Measurements from ENCODE around the gene PRX.

Gene PRX

DNA sequence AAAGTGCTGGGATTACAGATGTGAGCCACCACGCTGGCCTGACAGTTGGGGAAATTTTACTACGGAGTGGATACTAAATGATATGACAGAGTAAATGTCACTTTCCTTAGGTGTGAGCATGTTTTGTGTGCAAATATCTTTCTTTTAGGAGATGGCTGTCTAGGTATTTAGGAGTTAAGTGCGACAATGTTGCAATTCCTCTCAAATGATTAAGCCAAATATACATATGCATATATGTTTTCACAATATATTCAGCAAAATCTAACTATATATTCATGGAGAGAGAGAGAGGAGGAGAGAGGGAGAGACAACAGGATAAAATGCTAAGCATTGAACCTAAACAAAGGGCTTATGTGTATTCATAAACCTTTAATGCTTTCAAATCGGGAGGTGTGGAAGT is 36.3 kb upstream of the PRX start:
- no peaks in the 10 kb centered on the region; the same call in 1 of the 2 replicates for H3K36me3 ChIP-seq (ENCODE audit: insufficient read depth, low read depth, low read length)
- no peak overlapping the region for H3K4me3 ChIP-seq (ENCODE audit: low read length)
- no peaks in the 10 kb centered on the region for H3K9me3 ChIP-seq (ENCODE audit: insufficient read depth, low read depth, low read length)
- H3K9ac ChIP-seq (ENCODE audit: low read depth, low read length), result no peak overlapping the region
- H3K4me1 ChIP-seq (ENCODE audit: insufficient read depth, low read length), result peaks cover 4% of the 10 kb centered on the region; the same call in 1 of the 2 replicates
- no peaks in the 10 kb centered on the region for H3K27me3 ChIP-seq (ENCODE audit: insufficient read depth, low read length)
- H3K27ac ChIP-seq (ENCODE audit: low read length), result no peak overlapping the region

DNA sequence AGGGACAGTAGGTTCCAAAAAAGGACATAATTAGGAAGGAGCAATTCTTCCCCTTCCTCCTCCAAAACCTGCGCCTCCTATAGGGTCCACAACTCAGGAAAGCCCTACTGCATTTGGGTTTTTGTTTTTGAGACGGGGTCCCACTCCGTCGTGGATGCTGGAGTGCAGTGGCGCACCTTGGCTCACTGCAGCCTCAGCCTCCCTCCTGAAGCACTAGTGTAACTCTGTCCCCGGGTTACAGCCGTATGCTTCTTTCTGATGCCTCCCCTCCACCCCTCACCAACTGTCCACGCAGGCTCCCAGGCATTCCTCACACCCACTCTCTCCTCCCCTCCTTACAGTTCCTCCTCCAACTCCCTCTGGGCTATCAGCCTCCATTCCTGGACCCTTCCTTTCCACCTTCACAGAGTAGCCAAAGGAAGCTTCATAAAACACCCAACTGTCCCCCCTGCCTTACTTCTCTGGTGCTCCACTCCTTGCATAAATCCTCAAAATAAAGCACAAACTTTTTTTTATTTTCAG is 33.1 kb upstream of the PRX start:
- no peak overlapping the region for H3K4me3 ChIP-seq (ENCODE audit: low read length)
- H3K36me3 ChIP-seq (ENCODE audit: insufficient read depth, low read depth, low read length), result peaks cover 10% of the 10 kb centered on the region
- peaks cover 10% of the 10 kb centered on the region; the same call in 1 of the 2 replicates for H3K4me1 ChIP-seq (ENCODE audit: insufficient read depth, low read length)
- no peaks in the 10 kb centered on the region for H3K9me3 ChIP-seq (ENCODE audit: insufficient read depth, low read depth, low read length)
- H3K27me3 ChIP-seq (ENCODE audit: insufficient read depth, low read length), result no peaks in the 10 kb centered on the region
- no peak overlapping the region for H3K9ac ChIP-seq (ENCODE audit: low read depth, low read length)
- no peak overlapping the region for H3K27ac ChIP-seq (ENCODE audit: low read length)

DNA sequence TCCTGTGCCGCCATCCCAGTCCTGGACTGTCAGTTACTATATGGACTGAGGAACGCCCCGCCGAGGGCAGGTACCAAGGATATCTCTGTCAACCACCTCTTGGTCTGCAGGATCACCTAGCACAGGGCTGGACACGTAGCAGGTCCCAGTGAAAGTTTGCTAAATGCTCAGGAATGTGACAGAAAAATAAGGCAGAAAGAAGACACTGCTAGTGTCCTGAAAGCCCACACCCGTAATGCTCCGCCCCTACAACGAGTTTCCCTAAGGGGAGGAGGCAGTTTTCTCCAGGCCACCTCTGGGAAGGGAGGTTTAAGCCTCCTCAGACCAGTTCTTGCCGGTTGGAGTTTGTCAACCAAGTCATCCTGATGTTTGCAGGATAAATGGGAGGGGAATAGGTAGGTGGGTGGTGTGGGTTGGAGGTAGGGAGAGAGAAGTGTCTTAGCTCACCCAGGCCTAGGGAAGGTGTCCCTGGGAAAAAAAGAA is 32.6 kb upstream of the PRX start:
- Histone ChIP-seq H3K9ac (ENCODE audit: low read depth, low read length) (no peak overlapping the region), H3K27ac (ENCODE audit: low read length) (no peak overlapping the region), H3K4me1 (ENCODE audit: insufficient read depth, low read length) (peaks cover 6% of the 10 kb centered on the region; the same call in 1 of the 2 replicates), H3K4me3 (ENCODE audit: low read length) (no peak overlapping the region), H3K27me3 (ENCODE audit: insufficient read depth, low read length) (no peaks in the 10 kb centered on the region), H3K36me3 (ENCODE audit: insufficient read depth, low read depth, low read length) (peaks cover 15% of the 10 kb centered on the region), H3K9me3 (ENCODE audit: insufficient read depth, low read depth, low read length) (no peaks in the 10 kb centered on the region)

DNA sequence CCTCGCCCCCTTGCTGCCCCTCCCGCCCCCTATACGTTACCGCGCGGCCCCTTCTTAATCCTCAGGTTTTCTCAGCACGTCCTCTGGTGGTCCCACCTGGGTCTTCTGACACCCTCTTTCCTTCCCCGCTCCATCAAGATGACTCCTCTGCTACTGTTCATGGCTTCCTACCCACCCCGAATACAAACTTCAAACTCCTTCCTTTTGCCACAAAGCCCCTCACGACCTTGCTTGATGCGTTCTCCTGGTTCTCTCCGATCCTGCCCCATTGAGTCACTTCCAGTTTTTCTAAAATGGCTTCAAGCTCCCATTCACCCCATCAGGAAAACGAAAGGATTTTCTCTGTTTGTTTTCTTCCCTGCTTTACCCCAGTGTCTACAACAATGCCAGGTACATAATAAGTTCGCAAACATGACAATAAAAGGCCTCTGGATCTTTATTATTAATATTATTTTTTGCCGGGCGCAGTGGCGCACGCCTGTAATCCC is 31.7 kb upstream of the PRX start:
- Histone ChIP-seq H3K27me3 (ENCODE audit: insufficient read depth, low read length) (no peaks in the 10 kb centered on the region), H3K4me1 (ENCODE audit: insufficient read depth, low read length) (peaks cover 6% of the 10 kb centered on the region; the same call in 1 of the 2 replicates), H3K9ac (ENCODE audit: low read depth, low read length) (peak overlapping the region; percentile 76; the same call in 1 of the 2 replicates), H3K9me3 (ENCODE audit: insufficient read depth, low read depth, low read length) (no peaks in the 10 kb centered on the region), H3K27ac (ENCODE audit: low read length) (no peak overlapping the region), H3K4me3 (ENCODE audit: low read length) (peak overlapping the region; percentile 94; the same call in 1 of the 2 replicates), H3K36me3 (ENCODE audit: insufficient read depth, low read depth, low read length) (peaks cover 24% of the 10 kb centered on the region)

DNA sequence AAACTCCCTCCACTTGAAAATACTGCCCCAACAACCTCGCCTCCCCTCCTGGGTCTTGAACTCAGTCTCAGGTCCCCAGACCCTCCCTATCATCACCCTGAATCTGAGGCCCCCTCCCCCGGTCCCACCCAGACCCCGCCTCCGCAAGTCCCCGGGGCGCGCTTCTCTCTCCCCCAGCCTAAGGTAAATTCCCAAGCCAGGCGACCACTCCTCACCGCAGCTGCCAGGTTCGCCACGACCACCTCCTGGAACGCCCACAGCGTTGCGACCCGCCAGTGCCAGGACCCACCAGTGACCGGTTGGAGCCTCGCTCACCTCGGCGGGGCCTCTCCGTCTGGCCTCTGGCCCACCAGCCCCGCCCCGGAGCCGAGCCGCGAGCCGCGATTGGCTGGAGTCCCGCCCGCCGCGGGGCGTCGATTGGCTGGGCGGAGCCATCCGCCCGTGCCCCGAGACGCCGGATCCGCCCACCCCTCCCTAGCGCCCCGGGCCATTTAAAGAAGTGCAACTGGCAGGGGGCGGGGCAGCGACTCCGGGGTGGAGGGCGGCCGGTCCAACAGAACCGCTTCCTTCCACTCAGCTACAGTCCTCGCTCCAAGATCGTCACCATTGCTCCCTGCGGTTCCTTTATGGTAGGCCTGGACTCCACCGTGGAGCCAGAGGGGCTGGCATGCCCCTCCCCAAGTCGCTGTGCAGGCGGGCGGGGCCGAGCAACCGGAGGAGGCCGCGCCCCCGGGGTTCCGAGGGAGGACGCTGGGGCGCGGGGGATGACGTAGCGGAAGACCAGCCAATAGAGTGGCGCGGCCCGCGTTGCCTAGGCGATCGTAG is 31.0 kb upstream of the PRX start, which contains the start of gene SERTAD3:
Gene SERTAD3 (minus strand): TSS at position 336 of the 825 bp plus-strand sequence. CDS start 2,255 bp downstream, outside the sequence.
- H3K27me3 ChIP-seq (ENCODE audit: insufficient read depth, low read length), result no peaks in the 10 kb centered on the region
- peak within 1 kb of the TSS; percentile 97 for H3K27ac ChIP-seq (ENCODE audit: low read length)
- peak within 1 kb of the TSS; percentile 94 for H3K4me3 ChIP-seq (ENCODE audit: low read length)
- no peaks in the 10 kb centered on the region for H3K9me3 ChIP-seq (ENCODE audit: insufficient read depth, low read depth, low read length)
- H3K36me3 ChIP-seq (ENCODE audit: insufficient read depth, low read depth, low read length), result peaks cover 24% of the 10 kb centered on the region
- H3K4me1 ChIP-seq (ENCODE audit: insufficient read depth, low read length), result peaks cover 6% of the 10 kb centered on the region; the same call in 1 of the 2 replicates
- peak within 1 kb of the TSS; percentile 97 for H3K9ac ChIP-seq (ENCODE audit: low read depth, low read length)

DNA sequence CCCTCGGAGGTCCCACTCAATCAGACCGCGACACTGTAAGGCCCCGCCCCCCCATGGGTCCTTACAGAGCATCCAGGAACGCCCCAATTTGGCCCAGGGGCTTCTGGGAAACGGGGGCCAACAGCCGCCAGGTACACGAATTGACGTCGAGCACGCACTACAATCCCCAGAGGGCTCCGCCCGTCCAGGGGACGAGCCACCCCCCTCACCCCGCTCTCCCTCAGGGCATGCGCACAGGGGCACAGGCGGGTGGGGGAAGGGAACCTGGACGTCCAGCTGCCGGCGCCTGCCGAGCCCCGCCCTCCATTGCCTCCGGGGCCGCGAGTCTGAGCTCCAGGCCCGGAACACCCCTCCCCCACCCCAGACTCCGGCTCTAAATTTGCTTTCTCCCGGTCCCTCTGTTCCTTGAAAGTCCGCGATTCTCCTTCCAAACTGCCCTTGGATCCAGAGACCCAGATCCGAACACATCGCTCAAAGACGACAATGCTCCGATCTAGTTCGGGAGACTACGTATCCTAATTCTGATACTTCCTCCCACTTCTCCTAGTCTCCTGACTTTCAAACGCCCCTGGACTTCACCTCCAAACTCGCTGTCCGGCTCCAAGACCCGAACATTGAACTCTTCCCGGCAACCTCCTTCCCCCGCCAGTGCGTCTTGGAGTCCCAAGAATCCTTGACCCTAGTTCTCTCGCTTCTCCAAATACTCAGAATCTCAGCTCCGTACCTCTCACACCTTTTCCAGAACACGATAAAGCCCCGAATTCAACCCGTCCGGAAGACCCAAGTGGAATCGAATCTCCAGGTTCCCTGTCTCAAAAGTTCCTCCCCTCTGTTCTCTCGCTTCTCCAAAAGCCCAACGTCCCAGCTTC is 30.2 kb upstream of the PRX start:
- H3K9ac ChIP-seq (ENCODE audit: low read depth, low read length), result peak overlapping the region; percentile 97
- H3K4me3 ChIP-seq (ENCODE audit: low read length), result peak overlapping the region; percentile 94
- peaks cover 24% of the 10 kb centered on the region for H3K36me3 ChIP-seq (ENCODE audit: insufficient read depth, low read depth, low read length)
- no peaks in the 10 kb centered on the region for H3K9me3 ChIP-seq (ENCODE audit: insufficient read depth, low read depth, low read length)
- no peaks in the 10 kb centered on the region for H3K27me3 ChIP-seq (ENCODE audit: insufficient read depth, low read length)
- peaks cover 6% of the 10 kb centered on the region; the same call in 1 of the 2 replicates for H3K4me1 ChIP-seq (ENCODE audit: insufficient read depth, low read length)
- peak overlapping the region; percentile 97 for H3K27ac ChIP-seq (ENCODE audit: low read length)

DNA sequence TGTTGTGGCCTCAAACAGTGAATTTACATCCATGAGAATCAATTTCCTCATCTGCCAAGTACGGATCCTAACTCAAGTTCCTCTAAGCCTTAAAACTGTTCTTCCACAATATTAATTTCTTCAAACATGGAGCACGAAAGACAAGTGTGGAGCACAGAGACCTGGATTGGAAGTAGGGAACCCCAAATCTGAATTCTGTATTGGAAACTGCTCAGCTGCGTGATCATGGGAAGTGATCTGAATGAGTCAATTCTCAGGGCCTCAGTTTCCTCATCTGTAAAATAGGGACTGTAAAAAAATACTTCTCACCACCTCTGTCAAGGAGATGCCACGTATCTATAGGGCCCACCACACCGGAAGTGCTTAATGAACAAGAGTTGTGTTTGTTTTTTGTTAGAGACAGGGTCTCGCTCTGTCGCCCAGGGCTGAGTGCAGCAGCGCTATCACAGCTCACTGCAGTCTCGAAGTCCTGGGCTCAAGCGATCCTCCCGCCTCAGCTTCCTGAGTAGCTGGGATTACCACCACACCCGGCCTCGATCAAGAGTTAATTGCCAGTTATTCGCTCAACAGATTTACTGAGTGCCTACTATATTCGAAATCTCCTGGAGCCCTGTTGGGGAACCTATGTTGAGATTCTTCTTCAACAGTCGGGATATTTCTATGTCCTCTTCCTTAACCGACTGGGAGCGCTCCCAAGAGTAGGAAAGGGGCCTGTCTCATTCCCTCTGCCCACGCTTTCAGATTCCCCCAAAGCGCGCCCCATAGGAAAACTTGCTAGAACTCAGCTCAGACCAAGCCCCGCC is 29.4 kb upstream of the PRX start:
- Histone ChIP-seq H3K27me3 (ENCODE audit: insufficient read depth, low read length) (no peaks in the 10 kb centered on the region), H3K36me3 (ENCODE audit: insufficient read depth, low read depth, low read length) (peaks cover 24% of the 10 kb centered on the region), H3K4me3 (ENCODE audit: low read length) (peak overlapping the region; percentile 86), H3K4me1 (ENCODE audit: insufficient read depth, low read length) (peaks cover 6% of the 10 kb centered on the region; the same call in 1 of the 2 replicates), H3K9me3 (ENCODE audit: insufficient read depth, low read depth, low read length) (no peaks in the 10 kb centered on the region), H3K9ac (ENCODE audit: low read depth, low read length) (peak overlapping the region; percentile 87), H3K27ac (ENCODE audit: low read length) (peak overlapping the region; percentile 78)

DNA sequence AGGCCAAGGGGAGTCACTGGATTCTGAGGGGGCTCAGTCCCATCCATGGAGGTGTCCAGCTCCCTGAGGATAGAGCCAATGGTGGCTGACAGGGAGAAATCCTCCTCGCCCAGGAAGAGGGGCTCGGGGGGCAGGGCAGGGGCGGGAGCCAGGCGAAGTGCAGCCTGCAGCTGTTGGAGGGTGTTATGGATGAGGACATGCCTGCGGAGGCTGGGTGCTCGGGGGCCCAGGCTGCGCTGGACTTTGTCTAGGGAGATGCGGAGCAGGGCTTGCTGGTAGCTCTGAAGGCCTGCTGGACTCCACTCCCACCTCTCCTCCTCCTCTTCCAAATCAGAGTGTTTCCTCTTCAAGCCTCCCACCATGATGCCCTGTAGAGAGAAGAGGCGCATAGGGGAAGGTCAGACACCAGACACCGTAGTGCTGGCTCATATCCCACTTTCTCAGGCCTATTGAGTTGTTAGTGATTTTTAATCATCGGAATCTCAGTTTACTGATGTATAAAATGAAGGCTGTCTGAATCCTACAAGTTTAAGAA is 28.6 kb upstream of the PRX start:
- Histone ChIP-seq H3K27me3 (ENCODE audit: insufficient read depth, low read length) (no peaks in the 10 kb centered on the region), H3K27ac (ENCODE audit: low read length) (no peak overlapping the region), H3K9me3 (ENCODE audit: insufficient read depth, low read depth, low read length) (no peaks in the 10 kb centered on the region), H3K9ac (ENCODE audit: low read depth, low read length) (peak overlapping the region; percentile 87; the same call in 1 of the 2 replicates), H3K36me3 (ENCODE audit: insufficient read depth, low read depth, low read length) (peaks cover 24% of the 10 kb centered on the region), H3K4me1 (ENCODE audit: insufficient read depth, low read length) (peaks cover 6% of the 10 kb centered on the region; the same call in 1 of the 2 replicates), H3K4me3 (ENCODE audit: low read length) (peak overlapping the region; percentile 86)

DNA sequence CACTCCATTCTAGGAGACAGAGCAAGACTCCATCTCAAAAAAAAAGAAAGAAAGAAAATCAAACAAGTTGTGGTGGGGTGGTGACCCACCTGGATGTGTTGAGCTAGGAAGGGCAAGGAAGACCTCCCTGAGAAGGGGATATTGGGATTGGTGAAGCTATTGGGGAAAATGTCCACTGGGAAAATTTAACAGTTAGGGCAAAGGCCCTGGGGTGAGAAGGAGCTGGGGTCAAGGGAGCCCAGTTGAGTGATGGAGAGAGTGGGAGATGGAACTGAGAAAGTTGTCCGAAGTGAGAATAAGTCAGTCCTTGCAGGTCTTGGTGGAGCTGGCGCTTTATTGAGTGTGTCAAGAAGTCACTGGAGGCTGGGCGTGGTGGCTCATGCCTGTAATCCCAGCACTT is 25.1 kb upstream of the PRX start:
- Histone ChIP-seq H3K4me1 (ENCODE audit: insufficient read depth, low read length) (peaks cover 9% of the 10 kb centered on the region; the same call in 1 of the 2 replicates), H3K27ac (ENCODE audit: low read length) (no peak overlapping the region), H3K36me3 (ENCODE audit: insufficient read depth, low read depth, low read length) (peaks cover 24% of the 10 kb centered on the region), H3K9ac (ENCODE audit: low read depth, low read length) (no peak overlapping the region), H3K27me3 (ENCODE audit: insufficient read depth, low read length) (no peaks in the 10 kb centered on the region), H3K4me3 (ENCODE audit: low read length) (no peak overlapping the region), H3K9me3 (ENCODE audit: insufficient read depth, low read depth, low read length) (no peaks in the 10 kb centered on the region)

DNA sequence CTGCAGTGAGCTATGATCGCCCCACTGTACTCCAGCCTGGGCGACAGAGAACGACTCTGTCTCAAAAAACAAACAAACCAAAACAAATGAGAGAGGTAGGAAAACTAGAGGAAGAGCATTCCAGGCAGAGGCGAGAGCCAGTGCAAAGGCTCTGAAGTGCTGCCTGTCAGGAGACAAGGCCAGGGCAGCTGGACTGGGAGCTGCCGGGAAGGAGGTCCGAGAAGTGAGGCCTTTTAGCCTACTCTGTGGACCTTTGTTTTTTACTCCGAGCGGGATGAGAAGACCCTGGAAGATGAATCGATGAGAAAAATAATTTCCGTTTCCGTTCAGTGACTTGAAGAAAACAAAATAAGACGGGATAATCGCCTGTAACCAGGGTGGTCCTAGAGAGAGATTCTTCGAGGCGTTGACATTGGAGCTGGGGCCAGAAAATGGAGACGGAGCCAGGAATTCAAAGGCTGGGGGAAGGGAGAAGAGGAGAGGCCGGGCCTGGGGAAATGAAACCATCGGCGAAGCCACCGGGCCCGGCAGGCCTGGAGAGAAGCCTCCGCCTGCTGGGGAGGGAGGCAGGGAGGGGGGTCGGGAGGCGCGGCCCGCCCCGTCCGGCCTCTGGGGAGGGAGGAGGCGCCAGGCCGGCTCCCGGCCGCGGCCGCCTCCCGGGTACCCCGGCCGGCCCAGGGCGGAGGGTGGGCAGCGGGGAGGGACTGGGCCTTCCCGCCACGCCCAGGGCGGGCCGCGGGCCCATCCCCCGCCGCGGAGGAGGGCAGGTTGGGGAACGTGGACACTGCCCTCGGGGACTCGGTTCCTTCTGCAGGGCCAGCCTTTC is 20.4 kb upstream of the PRX start:
- peak overlapping the region; percentile 89 for H3K27ac ChIP-seq (ENCODE audit: low read length)
- no peaks in the 10 kb centered on the region for H3K27me3 ChIP-seq (ENCODE audit: insufficient read depth, low read length)
- no peaks in the 10 kb centered on the region for H3K9me3 ChIP-seq (ENCODE audit: insufficient read depth, low read depth, low read length)
- H3K4me1 ChIP-seq (ENCODE audit: insufficient read depth, low read length), result peaks cover 6% of the 10 kb centered on the region; the same call in 1 of the 2 replicates
- no peaks in the 10 kb centered on the region for H3K36me3 ChIP-seq (ENCODE audit: insufficient read depth, low read depth, low read length)
- peak overlapping the region; percentile 87 for H3K9ac ChIP-seq (ENCODE audit: low read depth, low read length)
- peak overlapping the region; percentile 68 for H3K4me3 ChIP-seq (ENCODE audit: low read length)

Data from iPS-20b (cell line).